HG03565 (cell line): Measurements from ENCODE around the gene GPR135.

Source experiments
- ATAC-seq: cut with Tn5 transposase; IDR thresholded peaks from one replicate; pipeline ENCODE4 v1.9.1; 2021; ENCODE audit warnings: mild to moderate bottlenecking, moderate library complexity; ENCODE audit not compliant: unreplicated experiment

Gene GPR135

DNA sequence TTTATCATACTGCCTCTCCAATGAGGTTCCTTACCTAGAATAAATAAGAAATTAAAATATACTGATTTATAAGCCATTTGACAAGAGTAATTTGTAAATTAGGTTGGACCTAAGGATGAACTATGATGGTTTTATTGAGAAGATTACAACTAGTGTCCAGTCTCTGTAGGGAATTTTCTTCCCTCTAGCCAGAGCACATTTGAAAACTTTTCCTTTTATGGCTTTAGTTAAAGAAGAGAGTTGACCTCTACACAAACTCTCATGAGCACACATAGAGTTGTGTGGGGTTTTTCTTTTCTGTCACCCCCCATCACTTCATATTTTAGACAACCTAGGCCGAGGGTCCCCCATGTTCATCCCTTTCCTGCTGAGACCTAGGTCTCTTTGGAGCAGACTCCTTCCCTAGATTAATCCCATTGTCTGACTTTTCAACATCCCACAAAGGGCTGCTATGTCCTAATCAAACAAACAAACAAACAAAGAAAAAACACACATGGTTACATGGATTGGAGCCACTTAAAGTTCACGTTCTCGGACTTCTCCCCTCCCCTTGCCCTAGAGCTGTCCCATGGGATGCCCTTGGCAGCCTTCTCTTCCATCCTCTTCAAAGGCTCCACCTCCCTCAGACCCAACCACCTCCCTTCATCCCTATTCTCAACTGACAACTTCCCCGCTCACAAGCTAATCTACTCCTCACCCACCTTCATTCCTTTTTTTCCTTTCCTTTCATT is 40.7 kb downstream of the GPR135 start:
- no peak for ATAC-seq

GRCh38 chr14:59422069-59422881 is 42.9 kb downstream of the GPR135 start:
- no peak for ATAC-seq

DNA sequence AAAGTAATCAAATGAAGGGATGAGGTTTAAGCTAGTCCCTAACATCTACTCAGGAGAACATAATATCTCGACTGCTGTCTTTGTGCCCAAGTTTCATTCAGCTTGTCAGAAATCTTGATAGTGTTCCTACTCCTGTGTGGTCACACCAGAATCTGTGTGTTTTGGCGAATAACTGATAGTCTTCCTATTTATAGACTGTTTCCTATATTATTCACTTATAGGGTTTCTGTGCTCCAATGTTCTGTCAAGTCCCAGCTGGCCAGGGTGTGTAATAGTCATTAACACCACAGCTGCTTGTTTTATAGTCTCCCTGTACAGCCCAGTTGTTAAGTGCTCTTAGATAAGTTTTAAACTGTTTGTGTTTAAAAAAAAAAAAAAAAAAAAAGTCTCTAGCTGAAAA is 45.9 kb downstream of the GPR135 start:
- ATAC-seq = no peak

DNA sequence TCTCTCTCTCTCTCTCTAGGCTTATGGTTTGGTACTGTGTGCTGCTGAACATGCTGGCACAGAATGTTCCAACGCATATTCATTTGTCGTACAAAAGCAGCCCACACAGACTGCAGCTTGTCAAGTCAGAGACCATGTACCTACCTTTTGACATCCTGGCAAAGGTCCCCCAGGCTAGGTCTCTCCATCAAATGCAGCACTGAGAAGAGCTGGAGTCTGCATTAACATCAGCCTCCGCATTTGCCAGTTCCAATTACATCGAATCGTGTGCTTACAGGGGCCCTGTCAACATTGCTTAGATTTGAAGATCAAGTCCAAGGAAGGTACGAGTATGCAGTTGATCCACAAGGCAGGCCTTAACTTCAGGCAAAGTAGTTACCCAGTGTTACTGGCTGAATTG is 47.9 kb downstream of the GPR135 start:
- ATAC-seq = no peak

DNA sequence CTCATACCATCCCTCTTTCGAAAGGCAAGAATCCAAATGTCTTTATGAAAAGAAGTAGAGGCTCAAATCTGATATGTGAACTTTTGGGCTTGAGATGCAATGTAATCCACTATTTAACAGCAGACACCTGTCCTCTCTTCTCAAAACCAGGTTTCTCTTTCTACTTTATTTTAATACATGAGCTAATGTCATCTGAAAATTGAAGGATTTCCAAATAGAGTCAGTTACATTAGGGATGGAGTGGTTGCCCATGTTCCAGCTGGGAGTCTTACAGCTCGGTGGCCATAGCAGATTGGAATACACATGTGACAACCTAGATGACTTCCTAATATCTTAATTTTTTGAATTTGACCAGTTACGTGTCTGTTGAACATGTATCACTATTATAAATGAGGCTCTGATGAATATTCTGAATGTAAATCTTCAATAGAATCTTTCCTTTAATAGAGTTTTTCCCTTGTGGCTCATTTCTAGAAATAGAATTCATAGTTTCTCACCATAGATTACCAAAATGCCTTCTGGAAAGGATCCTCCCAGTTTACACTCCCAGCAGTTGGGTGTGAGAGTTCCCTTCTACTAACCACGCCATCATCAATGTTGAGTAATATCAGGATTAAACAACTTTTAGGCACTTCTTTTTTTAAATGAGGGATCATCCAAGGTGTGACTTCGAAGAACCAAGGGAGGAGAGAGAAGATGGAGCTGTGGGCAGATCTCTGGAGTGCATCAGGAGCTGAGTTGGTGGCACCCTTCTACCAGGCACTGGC is 49.2 kb downstream of the GPR135 start:
- no peak for ATAC-seq
